Right atrium auricular region (tissue), 2 donors: Measurements from ENCODE around the gene TBC1D2. TPM values are rescaled to one million over a fixed set of nuclear protein-coding genes. Genes with fewer than 3 reads are reported as not detected.

Experiments
- DNase-seq: peaks from one replicate; pipeline ENCODE4 v3.0.0-alpha.2; 2019; ENCODE audit warnings: low spot score
- H3K27ac ChIP-seq, 2 donors: fragments of 200-600 bp; sonication (generic); 1 replicate in 1 of 2; 2 replicates in 1 of 2; pipeline ENCODE4 v1.5.1; 2016 to 2019
- H3K27me3 ChIP-seq, 2 donors: fragments of 200-600 bp; sonication (generic); one replicate each; pipeline versions ENCODE4 v1.5.1 to v1.6.0; 2017 to 2019
- H3K36me3 ChIP-seq: fragments of 200-600 bp; sonication (generic); one replicate; pipeline ENCODE4 v1.5.1; 2016
- H3K4me1 ChIP-seq, 2 donors: fragments of 200-600 bp; sonication (generic); one replicate each; pipeline versions ENCODE4 v1.5.1 to v1.6.0; 2017 to 2019
- H3K4me3 ChIP-seq, 2 donors: fragments of 200-600 bp; sonication (generic); 1 replicate in 1 of 2; 2 replicates in 1 of 2; pipeline ENCODE4 v1.5.1; 2017 to 2019; ENCODE audit warnings: mild to moderate bottlenecking in 1 of 2, moderate library complexity in 1 of 2
- H3K9me3 ChIP-seq, 2 donors: fragments of 200-600 bp; sonication (generic); one replicate each; pipeline ENCODE4 v1.5.1; 2019
- total RNA-seq, 2 donors: library from RNA; depleted of rRNA; stranded (reverse); fragments of >200 nt; gene quantifications; one replicate each; pipeline ENCODE4 v1.1.0, GENCODE V29; 2016
- TF ChIP-seq, protein P1 (sequence below), 2 donors: fragments of 200-600 bp; sonication (generic); IDR thresholded peaks; one replicate each; pipeline ENCODE4 v1.5.1; 2019; ENCODE audit warnings: antibody characterized with exemption in 2 of 2

The TBC1D2 gene
- total RNA-seq, 2 donors from 2014 or later: 2.6 to 4.6 TPM

DNA sequence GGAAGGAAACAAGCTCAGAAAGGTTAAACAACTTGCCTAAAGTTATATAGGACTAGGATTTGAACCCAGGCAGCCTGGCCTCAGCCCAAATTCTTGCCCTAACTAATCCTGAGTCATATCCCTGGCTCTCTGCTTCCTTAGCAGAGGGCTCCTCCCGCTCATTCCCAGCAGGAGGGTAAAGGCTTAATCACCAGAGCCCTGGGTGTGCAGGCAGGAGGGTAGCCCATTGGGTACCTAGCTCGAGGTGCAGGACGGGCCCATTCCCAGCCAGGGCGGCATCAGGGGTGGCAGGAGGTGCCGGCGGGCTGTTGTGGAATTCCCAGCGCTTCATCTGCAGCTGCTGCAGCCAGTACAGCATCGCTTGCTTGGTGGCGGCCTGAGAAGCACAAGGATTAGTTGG is 3.9 kb downstream of the TBC1D2 start:
- Histone ChIP-seq H3K27ac (no peak overlapping the region), H3K9me3 (no peaks in the 10 kb centered on the region), H3K36me3 (no peaks in the 10 kb centered on the region), H3K4me3 (no peak overlapping the region), H3K27me3 (no peaks in the 10 kb centered on the region), H3K4me1 (peaks cover 0 to 33% of the 10 kb centered on the region in 2 donors)
- no peak for DNase-seq
- TF ChIP-seq, protein P1, sequence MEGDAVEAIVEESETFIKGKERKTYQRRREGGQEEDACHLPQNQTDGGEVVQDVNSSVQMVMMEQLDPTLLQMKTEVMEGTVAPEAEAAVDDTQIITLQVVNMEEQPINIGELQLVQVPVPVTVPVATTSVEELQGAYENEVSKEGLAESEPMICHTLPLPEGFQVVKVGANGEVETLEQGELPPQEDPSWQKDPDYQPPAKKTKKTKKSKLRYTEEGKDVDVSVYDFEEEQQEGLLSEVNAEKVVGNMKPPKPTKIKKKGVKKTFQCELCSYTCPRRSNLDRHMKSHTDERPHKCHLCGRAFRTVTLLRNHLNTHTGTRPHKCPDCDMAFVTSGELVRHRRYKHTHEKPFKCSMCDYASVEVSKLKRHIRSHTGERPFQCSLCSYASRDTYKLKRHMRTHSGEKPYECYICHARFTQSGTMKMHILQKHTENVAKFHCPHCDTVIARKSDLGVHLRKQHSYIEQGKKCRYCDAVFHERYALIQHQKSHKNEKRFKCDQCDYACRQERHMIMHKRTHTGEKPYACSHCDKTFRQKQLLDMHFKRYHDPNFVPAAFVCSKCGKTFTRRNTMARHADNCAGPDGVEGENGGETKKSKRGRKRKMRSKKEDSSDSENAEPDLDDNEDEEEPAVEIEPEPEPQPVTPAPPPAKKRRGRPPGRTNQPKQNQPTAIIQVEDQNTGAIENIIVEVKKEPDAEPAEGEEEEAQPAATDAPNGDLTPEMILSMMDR (IDR thresholded peaks at IDR 0.05): no peak

DNA sequence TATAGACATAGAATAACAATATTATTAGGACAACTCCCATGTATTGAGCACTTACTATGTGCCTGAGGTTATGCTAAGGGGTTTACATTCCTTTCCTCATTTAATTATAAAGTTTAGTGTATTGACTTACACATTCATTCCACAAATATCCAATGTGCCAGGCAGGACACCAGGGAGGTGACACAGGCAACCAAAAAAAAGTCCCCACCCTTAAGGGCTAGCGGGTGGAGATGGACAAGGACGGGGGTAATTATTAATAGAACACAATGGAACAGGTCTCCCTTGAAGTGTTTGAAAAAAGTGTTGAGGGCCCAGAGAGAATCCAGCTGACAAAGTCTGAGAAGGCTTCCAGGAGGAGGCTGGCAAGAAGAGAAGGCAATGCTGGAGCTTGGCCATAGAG is 5.7 kb downstream of the TBC1D2 start:
- H3K4me1 ChIP-seq: peaks cover 0 to 30% of the 10 kb centered on the region in 2 donors

GRCh38 chr9:98248737-98249474 is 6.5 kb downstream of the TBC1D2 start:
- peak; percentile 82 for DNase-seq
- Histone ChIP-seq H3K36me3 (no peaks in the 10 kb centered on the region), H3K4me1 (peaks cover 0 to 21% of the 10 kb centered on the region in 2 donors), H3K4me3 (no peak overlapping the region), H3K9me3 (no peaks in the 10 kb centered on the region), H3K27me3 (no peaks in the 10 kb centered on the region), H3K27ac (peak overlapping the region; percentile 54 to 69)
- TF ChIP-seq, protein P1 (IDR thresholded peaks at IDR 0.05): no peak

More for the DNA sequence above, 5.7 kb downstream of the TBC1D2 start:
- no peak overlapping the region for H3K4me3 ChIP-seq
- no peak for DNase-seq
- no peaks in the 10 kb centered on the region for H3K27me3 ChIP-seq
- no peaks in the 10 kb centered on the region for H3K36me3 ChIP-seq
- TF ChIP-seq, protein P1 (IDR thresholded peaks at IDR 0.05): no peak
- peak overlapping the region; percentile 0 to 11 for H3K27ac ChIP-seq
- no peaks in the 10 kb centered on the region for H3K9me3 ChIP-seq

- Histone ChIP-seq H3K4me1 (peaks cover 0 to 14% of the 10 kb centered on the region in 2 donors), H3K27me3 (no peaks in the 10 kb centered on the region), H3K36me3 (no peaks in the 10 kb centered on the region), H3K9me3 (no peaks in the 10 kb centered on the region), H3K27ac (peak overlapping the region; percentile 54 to 69), H3K4me3 (no peak overlapping the region)
- TF ChIP-seq, protein P1 (IDR thresholded peaks at IDR 0.05): no peak
- DNase-seq: no peak
Observed at GRCh38 chr9:98247831-98248657, 7.4 kb downstream of the TBC1D2 start.

DNA sequence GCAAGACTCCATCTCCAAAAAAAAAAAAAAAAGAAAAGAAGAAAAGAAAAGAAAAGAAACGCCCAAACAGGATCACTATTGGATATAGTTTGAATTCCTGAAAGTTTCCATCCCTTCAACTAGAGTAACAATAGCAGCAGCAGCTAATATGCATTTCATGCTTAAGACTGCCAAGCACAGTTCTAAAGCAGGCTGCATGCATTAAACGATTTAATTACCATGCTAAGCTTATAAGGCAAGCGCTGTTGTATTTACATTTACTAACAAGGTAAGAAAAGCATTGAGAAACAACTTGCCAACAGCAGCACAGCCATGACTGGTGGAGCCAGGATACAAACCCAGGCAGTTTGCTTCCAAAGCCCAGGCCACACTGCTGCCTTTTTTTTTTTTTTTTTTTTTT is 13.0 kb downstream of the TBC1D2 start:
- Histone ChIP-seq H3K4me1 (no peaks in the 10 kb centered on the region), H3K36me3 (no peaks in the 10 kb centered on the region), H3K9me3 (no peaks in the 10 kb centered on the region), H3K27ac (no peak overlapping the region), H3K27me3 (no peaks in the 10 kb centered on the region), H3K4me3 (no peak overlapping the region)
- DNase-seq: no peak
- TF ChIP-seq, protein P1 (IDR thresholded peaks at IDR 0.05): no peak
